Breast epithelium (tissue), 4 donors: ENCODE measurements around the gene FGFR3. TPM values are rescaled to one million over a fixed set of nuclear protein-coding genes. Genes with fewer than 3 reads are reported as not detected.

Source experiments
- DNase-seq, 2 donors: peaks; one replicate each; pipeline ENCODE4 v3.0.0-alpha.2; 2019; ENCODE audit warnings: low spot score in 2 of 2
- H3K27ac ChIP-seq, 2 donors: fragments of 200-600 bp; sonication (generic) in 1 of 2; one replicate each; pipeline ENCODE4 v1.5.1; 2016 to 2019; ENCODE audit warnings: mild to moderate bottlenecking in 1 of 2
- H3K27me3 ChIP-seq, 2 donors: fragments of 200-600 bp; sonication (generic) in 1 of 2; one replicate each; pipeline versions ENCODE4 v1.5.1 to v1.6.0; 2017 to 2019; ENCODE audit warnings: control low read depth in 1 of 2, mild to moderate bottlenecking in 1 of 2
- H3K36me3 ChIP-seq: fragments of 200-600 bp; one replicate; pipeline ENCODE4 v1.5.1; 2019
- H3K4me1 ChIP-seq, 2 donors: fragments of 200-600 bp; sonication (generic); one replicate each; pipeline ENCODE4 v1.5.1; 2016 to 2019; ENCODE audit warnings: control low read depth in 1 of 2
- H3K4me3 ChIP-seq, 3 donors: fragments of 200-600 bp; sonication (generic); 1 replicate in 2 of 3; 2 replicates in 1 of 3; pipeline ENCODE4 v1.5.1; 2016 to 2019; ENCODE audit warnings: mild to moderate bottlenecking in 3 of 3, moderate library complexity in 2 of 3
- H3K9me3 ChIP-seq, 2 donors: fragments of 200-600 bp; sonication (generic) in 1 of 2; one replicate each; pipeline ENCODE4 v1.5.1; 2016 to 2019; ENCODE audit warnings: control low read depth in 1 of 2
- POLR2A ChIP-seq: fragments of 450-650 bp; IDR thresholded peaks from one replicate; pipeline ENCODE4 v1.6.1; 2016; ENCODE audit warnings: antibody characterized with exemption, mild to moderate bottlenecking, moderate library complexity
- POLR2AphosphoS5 ChIP-seq, 3 donors: sonication (generic); formaldehyde crosslinking; IDR thresholded peaks; one replicate each; pipeline ENCODE4 v1.6.1; 2017; ENCODE audit warnings: antibody characterized with exemption in 3 of 3
- intact Hi-C: fragments of 100-400 bp; cut with DNase I; formaldehyde crosslinking; loops from one replicate; pipeline ENCODE4 v1.15.1; 2023; ENCODE audit warnings: low total_unique reads
- total RNA-seq, 3 donors: library from RNA; depleted of rRNA; stranded (reverse); fragments of >200 nt; gene quantifications; one replicate each; pipeline ENCODE4 v1.1.0, GENCODE V29; 2016
- TF ChIP-seq, protein P1 (sequence below), 3 donors: fragments of 450-650 bp; IDR thresholded peaks; one replicate each; pipeline ENCODE4 v1.5.1; 2016 to 2017; ENCODE audit warnings: antibody characterized with exemption in 3 of 3, mild to moderate bottlenecking in 3 of 3, moderate library complexity in 3 of 3

FGFR3 gene
- total RNA-seq, 3 donors from 2014 or later: 0.80 to 3.5 (median 2.0) TPM

DNA sequence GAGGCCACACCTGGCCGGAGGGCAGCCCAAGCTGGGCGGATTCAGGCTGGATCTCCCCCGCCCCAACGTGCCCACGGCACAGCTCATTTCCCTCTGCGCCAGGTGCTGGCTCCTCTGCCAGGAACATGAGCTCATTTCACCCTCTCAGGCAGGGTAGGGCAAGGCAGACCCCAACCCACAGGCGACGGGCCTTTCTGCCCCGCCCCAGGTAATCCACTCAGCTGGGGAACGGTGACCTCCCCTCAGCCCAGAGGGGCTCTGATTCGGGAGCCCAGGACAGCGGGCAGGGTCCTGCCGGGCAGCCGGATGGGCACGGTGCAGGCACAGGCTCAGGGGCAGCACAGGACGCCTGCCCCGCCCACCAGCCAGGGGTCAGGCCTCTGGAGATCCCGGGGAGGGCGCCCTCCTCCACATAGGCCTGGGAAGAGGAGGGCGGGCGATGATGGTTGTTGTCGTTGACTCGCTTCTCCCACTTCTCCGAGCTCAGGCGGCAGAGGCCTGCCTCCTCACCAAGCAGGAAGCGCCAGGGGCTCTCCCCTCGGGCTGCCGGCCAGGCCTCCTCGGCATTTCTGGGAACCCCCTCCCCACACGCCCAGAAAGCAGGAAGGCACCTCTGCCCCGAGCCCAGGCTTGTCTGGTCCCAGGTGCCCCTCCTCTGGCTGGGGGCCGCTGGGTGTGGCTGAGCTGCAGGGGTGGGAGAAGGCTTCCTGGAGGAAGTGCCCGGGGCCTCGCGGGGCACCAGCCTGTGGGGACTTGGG, 40.6 kb upstream of the FGFR3 start:
- Histone ChIP-seq H3K4me3 (peak overlapping the region in 1 of 3 donors; percentile 22), H3K27ac (peak overlapping the region; percentile 38 to 50), H3K27me3 (no peaks in the 10 kb centered on the region), H3K4me1 (no peaks in the 10 kb centered on the region), H3K36me3 (no peaks in the 10 kb centered on the region), H3K9me3 (no peaks in the 10 kb centered on the region)
- TF ChIP-seq POLR2A: no peak
- TF ChIP-seq, protein P1, sequence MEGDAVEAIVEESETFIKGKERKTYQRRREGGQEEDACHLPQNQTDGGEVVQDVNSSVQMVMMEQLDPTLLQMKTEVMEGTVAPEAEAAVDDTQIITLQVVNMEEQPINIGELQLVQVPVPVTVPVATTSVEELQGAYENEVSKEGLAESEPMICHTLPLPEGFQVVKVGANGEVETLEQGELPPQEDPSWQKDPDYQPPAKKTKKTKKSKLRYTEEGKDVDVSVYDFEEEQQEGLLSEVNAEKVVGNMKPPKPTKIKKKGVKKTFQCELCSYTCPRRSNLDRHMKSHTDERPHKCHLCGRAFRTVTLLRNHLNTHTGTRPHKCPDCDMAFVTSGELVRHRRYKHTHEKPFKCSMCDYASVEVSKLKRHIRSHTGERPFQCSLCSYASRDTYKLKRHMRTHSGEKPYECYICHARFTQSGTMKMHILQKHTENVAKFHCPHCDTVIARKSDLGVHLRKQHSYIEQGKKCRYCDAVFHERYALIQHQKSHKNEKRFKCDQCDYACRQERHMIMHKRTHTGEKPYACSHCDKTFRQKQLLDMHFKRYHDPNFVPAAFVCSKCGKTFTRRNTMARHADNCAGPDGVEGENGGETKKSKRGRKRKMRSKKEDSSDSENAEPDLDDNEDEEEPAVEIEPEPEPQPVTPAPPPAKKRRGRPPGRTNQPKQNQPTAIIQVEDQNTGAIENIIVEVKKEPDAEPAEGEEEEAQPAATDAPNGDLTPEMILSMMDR (IDR thresholded peaks at IDR 0.05): no peak
- no peak for TF ChIP-seq POLR2AphosphoS5 (IDR thresholded peaks at IDR 0.05)
- intact Hi-C loops: loop anchor here (10.0 kb wide), 1 partner anchor 152 kb away; no protein-coding TSS in a partner anchor
- peak in 1 of 2 donors; percentile 29 for DNase-seq

DNA sequence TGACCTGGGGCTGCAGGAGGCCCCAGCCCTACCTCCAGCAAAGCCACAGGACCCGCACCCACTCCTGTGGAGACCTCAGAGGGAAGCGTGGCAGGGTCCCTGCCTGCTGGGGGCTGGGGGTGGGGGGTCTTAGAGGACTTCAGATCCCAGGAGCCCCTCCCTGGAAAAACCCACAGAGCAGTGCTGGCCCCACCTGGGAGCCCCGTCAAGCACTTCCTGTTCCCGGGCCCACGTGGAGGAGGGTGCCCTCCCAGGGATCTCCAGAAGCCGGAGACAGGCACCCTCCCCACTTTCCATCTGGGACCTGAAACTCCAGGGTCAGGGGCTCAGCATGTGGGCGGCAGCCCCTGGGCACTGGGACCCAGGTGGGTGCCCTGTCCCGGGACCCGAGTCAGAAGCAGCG, 39.8 kb upstream of the FGFR3 start:
- Histone ChIP-seq H3K36me3 (no peaks in the 10 kb centered on the region), H3K4me3 (no peak overlapping the region), H3K27ac (peak overlapping the region in 1 of 2 donors; percentile 50), H3K27me3 (no peaks in the 10 kb centered on the region), H3K4me1 (no peaks in the 10 kb centered on the region), H3K9me3 (no peaks in the 10 kb centered on the region)
- TF ChIP-seq, protein P1 (IDR thresholded peaks at IDR 0.05): no peak
- no peak for TF ChIP-seq POLR2AphosphoS5 (IDR thresholded peaks at IDR 0.05)
- no peak for TF ChIP-seq POLR2A
- intact Hi-C loops: loop anchor here (10.0 kb wide), 1 partner anchor 152 kb away; no protein-coding TSS in a partner anchor
- DNase-seq: no peak

DNA sequence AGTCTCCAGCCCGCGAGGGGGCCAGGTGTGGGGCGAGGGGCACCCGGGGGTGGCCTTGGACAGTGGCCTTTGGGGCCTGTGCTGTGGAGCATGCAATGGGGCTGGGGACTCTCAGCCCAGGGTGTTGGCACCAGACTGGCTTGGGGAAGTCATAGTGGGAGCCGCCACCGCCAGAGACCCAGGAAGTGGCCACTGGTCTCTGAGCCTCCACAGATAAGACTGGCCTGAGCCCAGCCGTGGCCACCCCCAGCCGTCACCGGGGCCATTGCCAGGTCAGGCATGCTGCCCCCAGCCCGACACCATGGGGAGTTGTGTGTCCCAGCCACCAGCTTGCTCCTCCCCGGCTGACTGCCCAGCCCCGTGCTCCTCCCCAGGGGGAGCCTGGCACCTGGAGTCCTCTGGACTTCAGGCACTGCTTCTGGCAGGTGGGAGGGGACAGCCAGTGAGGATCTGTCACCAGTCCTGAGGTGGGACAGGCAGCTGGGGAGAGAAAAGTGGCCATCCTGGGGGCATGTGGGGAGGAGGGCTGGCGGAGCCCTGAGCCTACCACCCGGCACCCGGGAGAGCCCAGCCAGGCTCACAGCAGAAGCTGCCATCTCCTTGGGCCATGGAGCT, 39.3 kb upstream of the FGFR3 start:
- peak overlapping the region in 1 of 2 donors; percentile 13 for H3K27ac ChIP-seq
- no peaks in the 10 kb centered on the region for H3K9me3 ChIP-seq
- H3K4me3 ChIP-seq: no peak overlapping the region
- no peak for DNase-seq
- TF ChIP-seq POLR2A (no peak), POLR2AphosphoS5 (IDR thresholded peaks at IDR 0.05) (no peak)
- TF ChIP-seq, protein P1 (IDR thresholded peaks at IDR 0.05): no peak
- H3K4me1 ChIP-seq: no peaks in the 10 kb centered on the region
- H3K27me3 ChIP-seq: no peaks in the 10 kb centered on the region
- intact Hi-C loops: loop anchor here (10.0 kb wide), 1 partner anchor 151 kb away; no protein-coding TSS in a partner anchor
- H3K36me3 ChIP-seq: no peaks in the 10 kb centered on the region

DNA sequence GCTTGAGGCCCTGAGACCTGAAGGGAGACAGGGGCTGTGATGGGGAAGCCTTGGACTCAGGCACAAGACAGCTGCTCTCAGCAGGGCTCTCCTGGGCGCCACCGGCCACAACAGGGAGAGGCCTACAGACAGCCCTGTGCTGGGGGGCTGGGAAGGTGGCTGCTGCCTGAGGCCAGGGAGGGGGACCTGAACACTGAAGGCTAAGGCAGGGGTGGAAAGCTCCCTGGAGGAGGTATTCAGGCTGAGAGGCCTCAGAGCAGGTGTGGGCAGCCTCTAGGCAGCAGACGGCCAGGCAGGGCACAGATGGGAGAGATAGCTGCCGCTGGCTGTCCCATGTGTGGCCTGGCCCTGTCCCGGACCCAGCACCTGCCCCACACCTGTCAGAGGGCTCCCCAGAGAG, 38.8 kb upstream of the FGFR3 start:
- peak overlapping the region in 1 of 2 donors; percentile 13 for H3K27ac ChIP-seq
- no peaks in the 10 kb centered on the region for H3K4me1 ChIP-seq
- TF ChIP-seq, protein P1 (IDR thresholded peaks at IDR 0.05): no peak
- no peak for TF ChIP-seq POLR2A
- no peak for TF ChIP-seq POLR2AphosphoS5 (IDR thresholded peaks at IDR 0.05)

DNA sequence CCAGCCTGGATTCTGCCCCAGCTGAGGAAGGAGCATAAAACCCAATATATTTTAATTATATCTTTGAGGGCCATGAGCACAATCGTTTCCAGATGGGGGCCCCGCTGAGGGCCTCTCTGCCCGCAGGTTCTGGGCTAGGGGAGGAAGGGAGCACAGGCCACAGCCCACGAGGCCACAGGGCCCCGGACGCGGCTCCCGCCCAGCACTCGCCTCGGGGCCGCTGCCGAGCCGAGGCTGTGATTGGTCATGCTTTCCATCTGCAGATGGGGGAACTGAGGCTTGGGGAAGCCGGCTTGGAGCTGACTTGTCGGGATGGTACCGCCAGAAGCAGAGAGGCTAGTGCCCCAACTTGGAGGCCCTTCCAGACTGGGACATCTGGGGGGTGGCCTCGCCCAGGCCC, 37.8 kb upstream of the FGFR3 start:
- intact Hi-C loops: loop anchor here (10.0 kb wide), 1 partner anchor 150 kb away; no protein-coding TSS in a partner anchor
- H3K27ac ChIP-seq: no peak overlapping the region

More for the DNA sequence above, 38.8 kb upstream of the FGFR3 start:
- intact Hi-C loops: loop anchor here (10.0 kb wide), 1 partner anchor 150 kb away; no protein-coding TSS in a partner anchor
- Histone ChIP-seq H3K36me3 (no peaks in the 10 kb centered on the region), H3K9me3 (no peaks in the 10 kb centered on the region), H3K27me3 (no peaks in the 10 kb centered on the region), H3K4me3 (no peak overlapping the region)
- DNase-seq: no peak

More for the DNA sequence above, 37.8 kb upstream of the FGFR3 start:
- Histone ChIP-seq H3K4me3 (no peak overlapping the region), H3K27me3 (no peaks in the 10 kb centered on the region), H3K4me1 (no peaks in the 10 kb centered on the region), H3K36me3 (no peaks in the 10 kb centered on the region), H3K9me3 (no peaks in the 10 kb centered on the region)
- no peak for DNase-seq
- no peak for TF ChIP-seq POLR2A
- TF ChIP-seq, protein P1 (IDR thresholded peaks at IDR 0.05): no peak
- no peak for TF ChIP-seq POLR2AphosphoS5 (IDR thresholded peaks at IDR 0.05)
